GM19438 (cell line): Measurements from ENCODE around the gene BRIX1.
A peak's percentile ranks its signal among the peaks of the same experiment; 100 is the strongest.

Experiments used
- ATAC-seq: cut with Tn5 transposase; IDR thresholded peaks from one replicate; pipeline ENCODE4 v1.9.1; 2021; ENCODE audit warnings: low read depth; ENCODE audit not compliant: unreplicated experiment

BRIX1 gene, protein sequence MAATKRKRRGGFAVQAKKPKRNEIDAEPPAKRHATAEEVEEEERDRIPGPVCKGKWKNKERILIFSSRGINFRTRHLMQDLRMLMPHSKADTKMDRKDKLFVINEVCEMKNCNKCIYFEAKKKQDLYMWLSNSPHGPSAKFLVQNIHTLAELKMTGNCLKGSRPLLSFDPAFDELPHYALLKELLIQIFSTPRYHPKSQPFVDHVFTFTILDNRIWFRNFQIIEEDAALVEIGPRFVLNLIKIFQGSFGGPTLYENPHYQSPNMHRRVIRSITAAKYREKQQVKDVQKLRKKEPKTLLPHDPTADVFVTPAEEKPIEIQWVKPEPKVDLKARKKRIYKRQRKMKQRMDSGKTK

DNA sequence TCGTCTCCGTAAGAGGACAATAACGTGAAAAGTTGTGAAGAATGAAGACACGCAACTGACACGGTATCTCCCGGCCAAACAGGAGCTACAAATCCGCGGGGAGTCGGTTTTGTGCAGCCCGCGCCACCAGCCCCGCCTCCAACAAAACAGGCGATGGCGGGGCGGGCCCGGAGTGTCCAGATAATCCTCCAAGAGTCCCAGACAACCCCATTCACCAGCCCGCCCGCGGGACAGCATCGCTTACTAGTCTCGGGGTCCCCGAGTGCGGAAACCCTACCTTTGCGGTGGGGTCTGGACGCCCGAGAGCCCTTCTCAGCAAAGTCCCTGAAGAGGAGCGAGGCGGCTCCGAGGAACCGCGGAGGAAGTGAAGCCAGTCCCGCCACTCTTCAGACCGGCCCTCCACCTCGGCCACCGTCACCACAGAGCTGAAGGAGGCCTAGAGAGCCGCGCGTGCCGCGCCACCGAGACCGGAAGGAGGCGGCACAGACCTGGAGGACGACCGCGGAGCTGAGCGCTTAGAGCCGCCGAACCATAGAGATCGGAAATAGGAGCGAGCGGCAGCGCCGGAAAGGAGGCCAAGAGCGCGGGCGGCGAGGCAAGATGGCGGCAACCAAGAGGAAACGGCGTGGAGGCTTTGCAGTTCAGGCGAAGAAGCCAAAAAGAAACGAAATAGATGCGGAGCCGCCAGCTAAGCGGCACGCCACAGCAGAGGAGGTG, at the start of gene BRIX1, which contains the start of gene RAD1:
TSS of gene BRIX1 (plus strand) at position 573 of the 717 bp plus-strand sequence. CDS start at position 601, 28 bp downstream.
TSS of gene RAD1 (minus strand) at position 366 of the 717 bp plus-strand sequence. CDS start 612 bp downstream, outside the sequence.
- ATAC-seq = peak; percentile 97

DNA sequence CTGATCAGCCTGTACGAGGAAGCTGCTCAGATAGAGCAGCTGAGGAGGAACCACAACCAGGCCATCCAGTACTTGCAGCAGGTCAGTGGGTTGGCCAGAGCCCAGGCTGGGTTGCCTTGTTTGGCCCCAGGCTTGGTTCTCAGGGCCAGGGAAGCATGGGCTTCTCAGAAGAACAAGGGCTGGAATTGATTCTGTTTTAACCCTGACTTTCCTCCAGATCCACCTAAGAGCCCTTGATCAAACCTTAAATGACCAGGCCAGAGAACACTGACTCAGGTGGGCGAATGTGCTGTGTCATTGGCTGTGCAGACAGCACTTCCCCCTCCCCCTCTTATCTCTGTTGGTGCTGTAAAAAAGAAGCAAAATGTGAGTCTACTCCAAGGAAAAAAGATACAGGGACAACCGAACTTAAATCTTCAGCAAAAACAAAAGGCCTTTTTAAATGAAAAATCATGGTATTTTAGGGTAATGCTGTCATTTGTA, 48.5 kb upstream of the BRIX1 start:
- ATAC-seq = no peak

DNA sequence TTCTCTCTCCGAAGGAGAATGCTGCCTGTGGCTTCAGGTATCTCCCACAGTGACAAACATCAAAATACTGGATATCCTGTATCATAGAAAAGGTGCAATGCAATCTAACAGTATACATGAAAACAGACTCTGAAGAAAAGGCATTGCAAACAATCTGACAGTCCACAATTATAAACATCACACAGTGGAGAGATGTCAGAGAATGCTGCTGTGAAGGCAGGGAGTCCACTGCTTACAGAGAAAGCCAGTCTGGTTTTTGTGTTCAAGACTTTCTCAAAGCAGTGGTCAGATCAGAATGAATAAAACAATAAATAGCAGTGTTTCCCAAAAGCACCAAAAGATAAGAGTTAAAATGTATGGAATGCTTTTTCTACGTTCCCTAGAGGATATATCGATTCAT, 47.9 kb upstream of the BRIX1 start:
- no peak for ATAC-seq

DNA sequence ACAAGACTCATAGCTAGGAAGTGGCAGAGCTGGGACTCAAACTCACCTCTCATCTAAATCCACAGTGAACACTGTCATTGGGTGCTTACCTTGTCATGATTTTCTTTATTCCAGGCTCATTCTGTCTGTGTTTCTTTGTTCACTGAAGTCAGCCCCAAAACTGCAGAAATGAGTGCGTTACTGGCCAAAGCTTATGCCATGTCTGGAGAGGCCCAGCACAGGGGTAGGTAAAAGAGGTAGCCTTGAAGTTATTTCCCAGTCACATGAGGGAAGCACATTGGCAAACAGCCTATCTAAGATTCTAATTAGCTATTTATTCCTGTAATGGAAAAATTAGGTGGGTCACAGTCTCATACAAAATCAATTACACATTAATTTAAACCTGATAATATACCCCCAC, 46.7 kb upstream of the BRIX1 start:
- no peak for ATAC-seq

DNA sequence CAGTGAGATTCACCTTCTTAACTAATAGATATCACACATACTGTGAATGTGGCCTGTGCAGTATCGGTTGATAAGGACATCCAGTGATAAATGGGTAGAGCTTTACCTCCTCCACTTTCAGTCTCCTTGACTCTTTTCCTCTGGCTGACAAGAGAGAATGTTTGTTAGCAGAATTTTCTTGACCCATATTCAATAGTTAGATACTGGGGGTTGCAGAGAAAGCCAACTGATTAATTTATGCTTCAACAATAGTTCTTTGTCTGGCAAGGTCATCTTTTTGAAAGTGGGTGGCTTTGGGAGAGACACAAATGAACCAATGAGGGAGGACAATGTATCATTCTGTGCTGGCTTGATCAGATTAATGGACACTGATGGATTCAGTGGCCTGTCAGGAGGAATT, 46.3 kb upstream of the BRIX1 start:
- ATAC-seq = no peak

DNA sequence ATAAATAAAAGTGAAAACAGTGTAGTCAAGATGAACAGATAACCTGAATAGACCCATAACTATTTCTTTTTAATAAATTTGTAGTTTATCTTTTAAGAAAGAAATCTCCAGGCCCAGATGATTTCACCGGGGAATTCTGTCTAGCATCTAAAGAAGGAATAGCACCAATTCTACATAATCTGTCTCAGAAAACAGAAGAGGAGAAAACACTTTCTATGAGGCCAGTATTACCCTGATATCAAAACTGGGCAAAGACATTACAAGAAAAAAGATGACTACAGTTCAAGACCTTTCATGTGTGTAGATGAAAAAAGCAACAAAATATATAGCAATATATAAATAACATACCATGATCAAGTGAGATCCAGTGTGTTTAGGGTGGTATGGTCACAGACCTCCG, 45.1 kb upstream of the BRIX1 start:
- no peak for ATAC-seq

DNA sequence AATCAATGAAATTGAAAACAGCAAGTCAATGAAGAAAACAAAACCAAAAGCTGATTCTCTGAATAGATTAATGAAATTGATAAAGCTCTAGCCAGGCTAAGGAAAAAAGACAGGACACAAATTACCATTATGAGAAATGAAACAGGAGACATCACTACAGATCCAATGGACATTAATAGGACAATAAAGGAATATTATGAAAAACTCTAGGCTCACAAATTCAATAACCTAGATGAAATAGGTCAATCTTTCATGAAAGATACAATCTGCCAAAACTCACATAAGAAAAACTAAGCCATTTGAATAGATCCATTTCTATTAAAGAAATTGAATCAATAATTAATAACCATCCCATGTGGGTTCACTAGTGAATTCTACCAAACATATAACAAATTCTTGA, 39.2 kb upstream of the BRIX1 start:
- ATAC-seq = no peak

DNA sequence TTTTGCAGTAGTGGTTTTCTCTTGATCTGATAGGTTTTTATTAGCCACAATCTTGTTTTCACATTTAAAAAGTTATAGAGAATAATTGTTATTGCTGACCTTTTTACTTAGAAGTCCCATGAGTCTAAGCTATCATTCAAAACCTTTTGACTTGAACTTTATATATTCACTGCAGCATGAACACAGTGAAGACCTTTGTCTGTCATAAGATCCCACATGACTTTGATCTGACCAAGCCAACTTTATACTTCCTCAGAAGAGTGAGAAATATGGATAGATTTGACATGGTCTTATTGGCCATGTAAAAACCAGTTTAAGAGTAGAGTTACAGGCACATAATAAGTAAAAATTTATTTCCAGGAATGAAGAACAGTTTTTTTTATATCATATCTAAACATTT, 34.3 kb upstream of the BRIX1 start:
- ATAC-seq = no peak

DNA sequence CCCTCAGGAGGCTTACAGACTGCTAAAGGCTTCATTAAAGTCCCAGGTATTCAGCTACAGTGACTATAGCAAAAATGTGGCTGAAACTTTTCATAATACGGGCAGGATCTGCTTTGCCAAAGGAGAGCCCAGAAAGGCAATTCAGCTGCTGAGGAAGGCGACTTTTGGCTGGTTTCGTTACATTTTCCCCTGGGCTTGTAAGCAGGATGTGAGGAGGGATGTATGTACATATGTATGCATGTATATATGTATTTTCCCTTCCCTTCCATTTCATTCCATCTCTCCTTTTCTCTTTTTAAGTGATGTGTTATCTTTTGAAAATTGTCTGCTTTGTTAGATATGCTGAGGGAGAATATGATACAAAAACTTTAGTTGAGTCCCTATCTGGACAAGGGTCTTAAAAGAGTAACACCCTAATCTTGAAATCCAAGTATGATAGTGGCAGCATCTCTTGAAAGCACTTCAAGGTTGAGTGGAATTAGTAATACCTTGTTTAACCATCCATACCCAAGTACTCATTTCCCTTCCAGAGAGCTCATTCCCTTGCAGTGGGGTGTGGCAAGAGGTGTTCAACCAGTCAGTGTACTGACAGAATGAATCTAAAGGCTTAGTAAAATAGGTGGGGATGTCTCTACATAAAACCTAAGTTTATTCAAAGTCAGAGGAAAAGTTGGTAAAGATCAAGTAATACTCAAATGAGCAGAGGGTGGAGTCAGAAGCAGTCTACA, 29.0 kb upstream of the BRIX1 start:
- ATAC-seq = no peak

DNA sequence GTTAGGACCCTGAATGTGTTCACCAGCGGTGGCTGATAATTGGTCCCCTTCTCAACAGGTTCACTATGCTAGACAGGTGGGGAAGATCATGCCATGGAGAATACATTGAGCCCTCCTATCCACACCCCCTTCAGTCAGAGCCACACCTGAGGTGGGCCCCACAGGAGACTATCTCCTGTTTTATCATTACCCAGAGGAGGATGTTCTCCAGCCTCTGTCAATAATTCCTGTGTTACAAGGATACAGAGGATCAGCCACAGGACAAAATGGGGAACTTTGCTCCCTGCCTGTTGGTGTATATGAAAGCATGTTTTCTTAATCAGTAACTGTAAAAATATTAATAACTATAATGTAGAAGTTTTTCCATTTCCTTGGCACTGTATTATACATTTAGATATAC, 26.1 kb upstream of the BRIX1 start:
- no peak for ATAC-seq

DNA sequence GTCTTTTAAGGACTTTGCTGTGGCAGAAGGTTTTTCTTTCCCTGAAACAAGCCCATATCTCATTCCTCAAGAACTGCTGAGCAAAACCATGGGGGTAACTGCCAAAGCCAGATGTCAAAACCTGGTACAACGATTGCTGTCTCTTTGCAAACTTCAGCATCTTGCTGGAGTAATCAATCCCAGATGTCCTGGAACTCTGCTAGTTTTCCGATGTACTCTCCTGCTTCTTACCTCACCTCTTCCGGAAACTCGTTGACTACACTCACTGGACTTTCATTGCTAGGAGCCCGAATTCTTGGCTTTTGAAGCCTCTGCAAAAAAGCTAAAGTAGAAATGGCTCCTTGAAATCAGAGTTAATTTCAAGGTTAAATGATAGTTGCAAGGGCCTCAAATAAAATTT, 23.5 kb upstream of the BRIX1 start:
- ATAC-seq = no peak

DNA sequence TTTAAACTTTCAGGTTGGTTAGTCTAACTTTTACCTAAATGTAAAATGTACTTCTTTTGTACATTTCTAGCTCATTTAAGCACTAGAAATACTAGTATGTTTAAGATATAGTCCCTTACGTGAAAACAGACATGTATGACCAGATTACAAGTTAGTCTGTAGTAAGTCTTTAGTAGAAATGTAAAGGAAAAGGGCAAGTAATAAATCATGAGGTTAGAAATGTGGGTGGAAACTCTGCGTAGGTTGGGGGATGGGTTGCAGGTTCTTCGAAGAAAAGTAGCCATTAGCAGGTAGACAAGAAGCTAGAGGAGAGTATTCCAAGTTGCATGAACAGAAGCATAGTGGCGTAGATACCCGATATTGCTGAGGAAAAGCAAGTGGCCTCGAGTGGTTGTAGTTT, 23.1 kb upstream of the BRIX1 start:
- ATAC-seq = no peak

DNA sequence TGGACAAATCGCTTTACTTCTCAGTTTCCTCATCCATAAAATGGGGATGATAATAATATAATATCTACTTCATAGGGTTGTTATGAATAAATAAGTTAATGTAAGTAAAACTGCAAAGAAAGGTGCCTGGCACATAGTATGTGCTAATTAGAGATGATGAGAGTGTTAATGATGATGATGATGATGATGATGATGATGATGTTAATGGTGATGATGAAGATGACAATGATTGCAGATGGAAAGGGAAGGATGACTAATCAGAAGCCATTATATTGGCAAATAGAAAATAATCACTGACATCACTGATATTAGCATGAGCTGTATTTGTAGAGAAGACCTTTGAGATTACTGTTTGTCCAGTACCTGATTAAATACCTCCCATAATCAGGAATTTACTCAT, 20.8 kb upstream of the BRIX1 start:
- no peak for ATAC-seq

DNA sequence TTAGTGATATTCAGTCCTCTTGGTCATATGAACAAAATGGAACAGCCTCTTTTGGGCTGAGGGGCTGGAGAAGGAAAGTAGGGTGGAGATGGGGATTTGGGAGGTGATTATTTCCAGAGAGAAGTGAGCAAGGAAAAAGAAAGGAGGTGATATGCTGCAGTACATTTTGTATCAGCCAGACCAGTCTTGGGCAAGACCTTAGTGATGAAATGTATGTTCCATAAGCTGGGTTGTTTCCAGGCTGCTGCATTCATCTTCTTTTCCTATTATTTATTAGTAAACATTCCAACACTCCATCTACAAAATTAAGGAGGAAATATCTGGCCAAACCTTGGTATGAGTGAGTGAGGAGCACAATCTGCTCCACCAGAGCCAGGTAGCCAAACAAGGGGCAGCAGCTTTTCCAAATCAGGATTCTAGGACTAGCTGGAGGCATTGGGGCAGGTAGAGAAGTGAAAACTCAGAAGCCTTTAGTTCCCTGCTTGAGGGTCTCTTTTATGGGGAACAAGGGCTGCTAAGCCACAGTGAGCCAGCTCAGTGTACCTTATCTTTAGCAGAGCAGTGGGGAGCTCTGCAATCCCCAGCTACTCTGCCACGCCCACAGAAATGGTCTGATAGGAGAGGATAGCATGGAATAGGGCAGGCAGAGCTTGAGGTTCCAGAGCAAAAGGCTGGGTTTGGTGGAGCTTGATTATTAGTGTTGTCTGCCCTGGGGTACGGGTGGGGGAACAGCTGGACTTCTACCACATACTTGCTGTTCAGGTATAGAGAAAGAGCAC, 19.7 kb upstream of the BRIX1 start:
- no peak for ATAC-seq

DNA sequence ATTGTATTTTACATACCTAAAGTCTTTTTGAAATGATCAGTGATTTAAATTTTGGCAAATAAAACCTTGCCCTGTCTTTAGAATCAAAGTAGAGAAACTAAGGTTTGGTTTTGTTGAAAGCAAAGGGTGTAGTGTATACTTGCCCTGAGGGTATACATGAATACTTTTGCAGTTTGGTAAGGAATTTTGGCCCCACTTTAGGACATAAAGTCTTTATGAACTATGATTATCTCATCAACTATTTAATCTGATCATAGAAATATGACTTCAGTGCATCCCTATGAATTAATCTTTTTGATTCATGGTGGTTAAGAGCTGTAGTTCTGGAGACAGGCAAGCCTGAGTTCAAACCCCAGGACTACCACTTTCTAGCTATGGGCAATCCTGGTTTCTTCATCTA, 17.9 kb upstream of the BRIX1 start:
- ATAC-seq = no peak

DNA sequence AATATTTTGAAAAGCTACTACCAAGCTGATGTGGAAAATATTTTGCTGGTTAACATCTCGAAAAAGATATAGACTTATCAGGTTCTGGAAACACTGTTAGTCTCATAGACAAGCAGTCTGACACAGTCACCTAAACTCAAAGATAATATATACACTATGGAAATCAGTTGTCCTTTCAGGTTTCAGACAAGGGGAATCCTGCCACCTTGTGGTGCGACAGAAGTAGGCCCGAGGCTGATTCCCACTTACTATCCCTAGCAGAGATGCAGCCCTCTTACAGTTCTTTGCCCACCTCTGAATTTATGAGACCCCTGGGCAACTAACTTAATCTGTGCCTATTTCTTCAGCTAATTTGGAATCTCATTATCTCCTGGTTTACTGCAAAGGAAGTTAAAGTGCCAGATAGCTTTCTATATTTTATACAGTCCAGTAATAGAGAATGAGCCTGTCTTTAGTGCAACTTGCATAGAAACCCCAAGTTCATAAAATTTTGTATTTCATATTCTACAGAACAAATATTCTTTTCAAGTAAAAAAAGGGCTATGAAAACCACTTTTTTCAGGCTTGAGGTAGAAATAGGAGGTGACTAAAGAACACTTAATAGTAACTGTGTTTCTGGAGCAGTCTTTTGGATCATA, 17.1 kb upstream of the BRIX1 start:
- ATAC-seq = no peak

DNA sequence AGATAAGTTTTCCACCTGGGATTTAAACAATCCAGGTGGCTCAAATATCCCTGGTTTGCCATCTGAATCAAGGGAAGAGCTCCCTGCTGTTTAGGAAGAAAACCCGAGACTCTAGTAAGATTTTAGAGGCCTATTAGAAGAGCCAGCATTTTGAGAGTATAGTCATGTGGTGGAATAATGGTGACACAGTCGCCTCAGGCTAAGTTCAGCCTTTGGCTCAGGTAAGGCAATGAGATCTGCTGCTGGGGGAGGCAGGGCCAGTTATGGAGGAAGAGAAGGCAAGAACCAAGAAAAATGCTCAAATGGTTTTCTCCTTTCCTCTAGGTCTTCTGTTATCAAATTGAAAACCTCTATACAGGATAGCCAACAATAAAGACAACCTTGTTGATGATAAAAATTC, 16.4 kb upstream of the BRIX1 start:
- no peak for ATAC-seq

DNA sequence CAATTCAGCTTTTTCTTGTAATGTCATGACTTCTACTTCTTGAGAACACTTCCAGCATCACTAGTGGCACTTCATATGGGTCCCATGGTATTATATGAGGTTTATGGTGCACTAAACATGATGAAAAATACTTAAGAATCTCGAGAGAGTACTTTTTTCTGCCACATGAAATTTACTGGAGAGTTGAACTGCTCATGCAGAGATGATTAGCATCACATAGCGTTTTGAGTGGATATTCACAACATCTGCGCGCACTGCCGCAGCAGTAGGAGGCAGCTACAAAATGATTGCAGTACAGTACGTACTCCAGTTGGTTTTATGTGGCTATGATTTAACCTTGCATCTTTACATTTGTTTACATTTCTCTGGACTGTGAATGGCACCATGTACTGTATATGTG, 14.9 kb upstream of the BRIX1 start:
- no peak for ATAC-seq

DNA sequence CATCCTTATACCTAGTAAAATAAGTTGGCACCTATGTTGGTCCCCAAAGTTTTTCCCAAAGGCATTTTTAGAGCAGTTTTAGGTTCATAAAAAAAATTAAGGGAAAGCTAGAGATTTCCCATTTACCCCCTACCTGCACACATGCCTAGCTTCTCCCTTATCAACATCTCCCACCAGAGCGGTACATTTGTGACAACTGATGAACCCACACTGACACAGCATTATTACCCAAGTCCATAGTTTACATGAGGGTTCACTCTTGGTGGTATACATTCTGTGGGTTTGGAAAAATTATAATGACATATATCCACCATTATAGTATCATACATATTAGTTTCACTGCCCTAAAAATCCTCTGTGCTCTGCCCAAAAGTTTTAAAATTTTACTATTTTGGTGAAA, 12.3 kb upstream of the BRIX1 start:
- ATAC-seq = no peak

DNA sequence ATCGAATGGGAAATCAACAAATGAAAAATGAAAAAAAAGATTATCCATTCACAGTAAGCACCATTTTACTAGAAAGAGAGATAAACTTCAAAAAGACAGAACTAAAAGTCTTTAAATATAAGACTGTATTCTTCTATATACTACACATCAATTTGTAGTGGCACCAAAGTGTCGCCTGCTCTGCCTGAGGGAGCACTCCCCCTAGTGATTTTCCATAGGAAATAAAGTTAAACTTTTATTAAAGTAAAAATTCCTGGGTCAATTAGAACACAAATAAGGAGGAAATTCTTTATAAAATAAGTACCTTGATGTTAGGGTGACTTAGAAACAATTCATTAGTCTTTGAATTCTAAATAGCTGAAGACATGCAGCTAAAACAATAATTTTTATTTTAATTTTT, 9.9 kb upstream of the BRIX1 start:
- no peak for ATAC-seq
